OCI-LY7 (cell line): ENCODE results near the gene ELFN1. TPM values are rescaled to one million over a fixed set of nuclear protein-coding genes. Genes with fewer than 3 reads are reported as not detected.

Experiments
- BruUV-seq: library from RNA; stranded (reverse); fragments of 400-500 nt; replicated peaks from 2 replicates; lab custom pipeline; 2021; lab: Mats Ljungman, UMichigan
- CTCF ChIA-PET: fragments of 300-600 bp; sonication (Branson Sonifier 250); formaldehyde crosslinking; loops from one replicate; lab custom pipeline; 2022; ENCODE audit warnings: antibody characterized with exemption; ENCODE audit not compliant: unreplicated experiment; lab: Charles Lee
- POLR2A ChIA-PET: fragments of 300-600 bp; sonication (Branson Sonifier 250); formaldehyde crosslinking; loops from one replicate; lab custom pipeline; 2022; ENCODE audit warnings: antibody characterized with exemption; lab: Charles Lee
- DNase-seq: peaks from one replicate; pipeline ENCODE4 v3.0.0-alpha.2; 2015; ENCODE audit warnings: low spot score
- H2AFZ ChIP-seq: fragments of 200-600 bp; sonication (generic), shearing (Covaris generic); 2 replicates; pipeline ENCODE4 v1.6.1; 2014; ENCODE audit warnings: mild to moderate bottlenecking, antibody characterized with exemption, low read length, moderate library complexity
- H3K27ac ChIP-seq: fragments of 200-600 bp; sonication (generic); 2 replicates; pipeline ENCODE4 v1.5.1; 2014; ENCODE audit warnings: mixed run types, low read depth, mild to moderate bottlenecking, moderate library complexity, low read length, inconsistent platforms; ENCODE audit not compliant: poor library complexity, severe bottlenecking
- H3K36me3 ChIP-seq: fragments of 200-600 bp; sonication (generic); 2 replicates; pipeline ENCODE4 v1.6.1; 2014; ENCODE audit warnings: mild to moderate bottlenecking, antibody characterized with exemption, low read length, moderate library complexity, mixed read lengths; ENCODE audit not compliant: insufficient read depth
- H3K4me1 ChIP-seq: fragments of 200-600 bp; sonication (generic); 2 replicates; pipeline ENCODE4 v1.5.1; 2014; ENCODE audit warnings: mild to moderate bottlenecking, low read length; ENCODE audit not compliant: insufficient read depth, poor library complexity, severe bottlenecking
- H3K4me2 ChIP-seq: fragments of 200-600 bp; sonication (generic); 2 replicates; pipeline ENCODE4 v1.6.1; 2014; ENCODE audit warnings: mild to moderate bottlenecking, low read length
- H3K4me3 ChIP-seq: fragments of 200-600 bp; sonication (generic); 2 replicates; pipeline ENCODE4 v1.5.1; 2014; ENCODE audit warnings: mild to moderate bottlenecking, low read depth, low read length; ENCODE audit not compliant: poor library complexity, severe bottlenecking
- H3K79me2 ChIP-seq: fragments of 200-600 bp; sonication (generic); 2 replicates; pipeline ENCODE4 v1.6.1; 2016; ENCODE audit warnings: low read depth, mild to moderate bottlenecking, low read length, moderate library complexity, mixed read lengths; ENCODE audit not compliant: insufficient read depth
- H3K9me2 ChIP-seq: fragments of 200-600 bp; sonication (generic); 2 replicates; pipeline ENCODE4 v1.6.1; 2016; ENCODE audit warnings: mild to moderate bottlenecking, low read length, mixed read lengths; ENCODE audit not compliant: insufficient read depth
- H3K9me3 ChIP-seq: fragments of 200-600 bp; sonication (generic); 2 replicates; pipeline ENCODE4 v1.6.1; 2014; ENCODE audit warnings: mild to moderate bottlenecking, mixed run types, low read length, mixed read lengths
- H4K20me1 ChIP-seq: fragments of 200-600 bp; sonication (generic); 2 replicates; pipeline ENCODE4 v1.6.1; 2014; ENCODE audit warnings: mild to moderate bottlenecking, antibody characterized with exemption, low read length, moderate library complexity, mixed read lengths; ENCODE audit not compliant: insufficient read depth
- EZH2phosphoT487 ChIP-seq: fragments of 200-600 bp; sonication (generic); IDR thresholded peaks from 2 replicates; pipeline ENCODE4 v1.6.1; 2018; ENCODE audit warnings: low read depth, borderline replicate concordance, mild to moderate bottlenecking, mixed run types, antibody characterized with exemption, low read length, moderate library complexity, mixed read lengths
- intact Hi-C: fragments of 100-400 bp; cut with micrococcal nuclease; formaldehyde crosslinking; loops from one replicate; pipeline ENCODE4 v1.10.0; 2022; ENCODE audit not compliant: unreplicated experiment
- total RNA-seq, 2 experiments: library from RNA; depleted of rRNA in 1 of 2; stranded (reverse); fragments of >200 nt in 1 of 2; shearing (Covaris generic) in 1 of 2; gene quantifications; 2 replicates each; pipeline ENCODE4 v1.2.3, GENCODE V29; 2014 to 2022
- TF ChIP-seq, protein P1 (sequence below): fragments of 200-600 bp; sonication (generic); conservative IDR thresholded peaks from 2 replicates; pipeline ENCODE4 v1.5.1; 2014; ENCODE audit warnings: mild to moderate bottlenecking, antibody characterized with exemption, low read length, moderate library complexity, mixed read lengths

Gene ELFN1
- total RNA-seq, 2 experiments from 2014 or later: not detected

DNA sequence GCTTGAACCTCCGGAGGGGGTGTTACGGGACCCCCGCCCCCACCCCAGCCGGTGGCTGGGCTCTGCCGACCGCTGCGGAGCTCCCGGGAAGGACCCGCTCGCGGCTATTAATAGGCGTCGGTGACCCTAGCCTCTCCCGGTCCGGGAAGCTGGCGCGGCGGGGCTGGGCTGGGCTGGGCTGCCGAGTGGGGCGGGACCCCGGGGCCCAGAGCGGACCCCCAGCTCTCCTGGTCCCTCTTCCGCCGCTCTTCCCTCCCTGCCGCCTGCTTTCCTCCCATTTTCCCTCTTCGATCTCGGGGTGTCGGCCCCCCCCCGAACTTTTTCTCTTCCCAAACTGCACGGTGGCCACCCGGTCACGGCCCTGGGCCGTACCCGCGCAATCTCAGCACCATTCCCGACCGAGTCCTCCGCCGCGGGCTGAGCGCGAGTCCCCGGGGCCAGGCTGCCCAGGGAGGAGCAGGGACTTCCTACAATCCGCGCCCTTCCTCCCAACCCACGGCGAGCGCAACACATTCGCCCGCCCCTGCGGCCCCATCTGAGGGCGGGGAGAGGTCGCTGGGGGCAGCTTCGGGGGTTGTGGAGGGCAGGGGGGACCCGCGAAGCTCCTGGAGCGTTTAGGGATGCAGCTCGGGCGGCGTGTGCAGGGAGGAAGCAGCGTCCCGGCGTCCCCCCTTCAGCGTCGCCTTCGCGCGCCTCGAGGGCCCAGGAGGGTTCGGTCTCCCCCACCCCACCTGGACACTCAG is 3.1 kb upstream of the ELFN1 start:
- H3K4me2 ChIP-seq: no peak overlapping the region
- BruUV-seq: no TSS peak
- H3K36me3 ChIP-seq: no peaks in the 10 kb centered on the region
- no peaks in the 10 kb centered on the region for H3K4me1 ChIP-seq
- intact Hi-C loops: loop anchor here (10.0 kb wide), 1 partner anchor 92 kb away; the partner anchor contains the start of gene PSMG3
- no peaks in the 10 kb centered on the region for H4K20me1 ChIP-seq
- ChIA-PET POLR2A (no interaction called here), CTCF (no interaction called here)
- TF ChIP-seq, protein P1, sequence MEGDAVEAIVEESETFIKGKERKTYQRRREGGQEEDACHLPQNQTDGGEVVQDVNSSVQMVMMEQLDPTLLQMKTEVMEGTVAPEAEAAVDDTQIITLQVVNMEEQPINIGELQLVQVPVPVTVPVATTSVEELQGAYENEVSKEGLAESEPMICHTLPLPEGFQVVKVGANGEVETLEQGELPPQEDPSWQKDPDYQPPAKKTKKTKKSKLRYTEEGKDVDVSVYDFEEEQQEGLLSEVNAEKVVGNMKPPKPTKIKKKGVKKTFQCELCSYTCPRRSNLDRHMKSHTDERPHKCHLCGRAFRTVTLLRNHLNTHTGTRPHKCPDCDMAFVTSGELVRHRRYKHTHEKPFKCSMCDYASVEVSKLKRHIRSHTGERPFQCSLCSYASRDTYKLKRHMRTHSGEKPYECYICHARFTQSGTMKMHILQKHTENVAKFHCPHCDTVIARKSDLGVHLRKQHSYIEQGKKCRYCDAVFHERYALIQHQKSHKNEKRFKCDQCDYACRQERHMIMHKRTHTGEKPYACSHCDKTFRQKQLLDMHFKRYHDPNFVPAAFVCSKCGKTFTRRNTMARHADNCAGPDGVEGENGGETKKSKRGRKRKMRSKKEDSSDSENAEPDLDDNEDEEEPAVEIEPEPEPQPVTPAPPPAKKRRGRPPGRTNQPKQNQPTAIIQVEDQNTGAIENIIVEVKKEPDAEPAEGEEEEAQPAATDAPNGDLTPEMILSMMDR: no peak
- no peak for TF ChIP-seq EZH2phosphoT487
- no peak overlapping the region for H3K27ac ChIP-seq
- no peak for DNase-seq
- no peak overlapping the region for H3K4me3 ChIP-seq
- H3K9me2 ChIP-seq: no peaks in the 10 kb centered on the region
- no peak overlapping the region for H2AFZ ChIP-seq
- no peaks in the 10 kb centered on the region for H3K9me3 ChIP-seq
- H3K79me2 ChIP-seq: no peaks in the 10 kb centered on the region

DNA sequence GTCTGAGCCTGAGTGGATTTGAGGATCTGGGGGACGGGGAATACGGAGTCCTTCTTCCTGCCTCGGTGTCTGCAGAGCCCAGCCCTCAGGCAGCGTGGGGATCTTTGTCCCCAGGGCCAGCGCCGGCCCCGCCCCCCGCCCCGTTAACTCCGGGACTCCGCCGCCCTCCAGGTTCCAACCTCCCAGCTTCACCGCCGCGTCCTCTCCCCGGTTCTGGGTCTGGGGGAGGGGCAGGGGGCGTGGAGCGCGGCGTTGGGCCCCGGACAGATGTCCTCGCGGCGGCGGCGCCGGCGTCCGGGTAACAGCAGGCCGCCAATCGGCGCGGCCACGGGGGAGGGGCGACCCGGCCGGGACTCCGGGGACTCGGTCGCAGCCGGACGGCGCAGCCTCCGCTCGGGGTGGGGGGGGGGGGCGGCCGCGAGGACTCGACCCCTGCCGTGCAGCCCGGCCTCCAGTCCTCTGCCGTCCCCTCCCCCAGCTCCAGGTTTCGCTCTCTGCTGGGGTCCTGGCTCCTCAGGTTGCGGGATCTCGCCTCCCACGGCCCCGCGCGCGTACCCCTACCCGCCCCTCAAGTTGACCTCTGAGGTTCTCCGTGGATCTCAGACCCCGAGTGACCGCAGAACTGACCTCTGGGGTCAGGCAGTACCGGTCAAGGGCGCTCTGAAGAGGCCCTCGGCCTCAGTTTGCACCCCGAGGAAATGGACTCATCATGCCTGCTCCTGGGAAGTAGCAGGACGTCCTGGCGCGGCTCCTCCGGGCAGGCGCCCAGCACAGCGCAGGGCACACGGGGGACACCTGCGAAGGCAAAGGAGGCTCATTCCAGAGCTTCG is 2.3 kb upstream of the ELFN1 start:
- H3K4me2 ChIP-seq: no peak overlapping the region

More for the DNA sequence above, 2.3 kb upstream of the ELFN1 start:
- H3K4me3 ChIP-seq: no peak overlapping the region
- no TSS peak for BruUV-seq
- TF ChIP-seq, protein P1: no peak
- no peak for TF ChIP-seq EZH2phosphoT487
- intact Hi-C loops: loop anchor here (10.0 kb wide), 1 partner anchor 93 kb away; the partner anchor contains the start of gene PSMG3
- H2AFZ ChIP-seq: no peak overlapping the region
- ChIA-PET POLR2A (interaction anchor here (0.7 kb wide), 1 partner anchor 254 kb away, joined by 3 read pairs; no protein-coding TSS in a partner anchor), CTCF (no interaction called here)
- no peaks in the 10 kb centered on the region for H3K4me1 ChIP-seq
- H4K20me1 ChIP-seq: no peaks in the 10 kb centered on the region
- no peaks in the 10 kb centered on the region for H3K9me2 ChIP-seq
- no peaks in the 10 kb centered on the region for H3K79me2 ChIP-seq
- DNase-seq: no peak
- no peaks in the 10 kb centered on the region for H3K9me3 ChIP-seq
- H3K27ac ChIP-seq: no peak overlapping the region
- no peaks in the 10 kb centered on the region for H3K36me3 ChIP-seq
